ENCODE measurements around the gene IDH1.

Gene IDH1

DNA sequence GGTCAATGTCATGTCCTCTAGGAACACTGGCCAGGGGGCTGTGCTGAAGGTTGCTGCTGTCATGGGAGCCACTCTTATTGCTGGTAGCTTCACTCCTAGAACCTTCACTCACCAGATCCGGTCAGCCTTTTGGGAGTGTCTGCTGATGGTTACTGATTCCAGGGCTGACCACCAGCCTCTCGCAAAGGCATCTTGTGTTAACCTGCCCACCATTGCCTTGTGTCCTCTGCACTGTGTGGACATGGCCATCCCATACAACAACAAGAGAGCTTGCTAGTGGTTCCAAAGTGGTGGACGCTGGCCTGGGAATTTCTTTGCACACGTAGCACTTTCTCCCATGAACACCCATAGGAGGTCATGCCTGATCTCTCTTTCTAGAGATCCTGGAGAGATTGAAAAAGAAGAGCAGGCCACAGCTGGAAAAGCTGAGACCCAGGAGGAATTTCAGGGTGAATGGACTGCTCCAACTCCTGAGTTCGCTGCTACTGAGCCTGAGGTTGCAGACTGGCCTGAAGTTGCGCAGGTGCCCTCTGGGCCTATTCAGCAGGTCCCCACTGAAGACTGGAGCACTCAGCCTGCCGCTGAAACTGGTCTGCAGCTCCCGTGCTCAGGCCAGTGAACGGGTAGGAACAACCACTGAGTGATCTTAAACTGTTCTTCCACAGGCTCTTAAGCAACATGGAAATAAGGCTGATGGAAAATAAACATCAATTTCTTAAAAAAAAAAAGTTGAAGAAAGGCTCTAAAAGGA lies 46.4 kb downstream of the IDH1 start:
- DNase-seq, result no peak

GRCh38 chr2:208207769-208208168 lies 47.1 kb downstream of the IDH1 start:
- no peak for DNase-seq

DNA sequence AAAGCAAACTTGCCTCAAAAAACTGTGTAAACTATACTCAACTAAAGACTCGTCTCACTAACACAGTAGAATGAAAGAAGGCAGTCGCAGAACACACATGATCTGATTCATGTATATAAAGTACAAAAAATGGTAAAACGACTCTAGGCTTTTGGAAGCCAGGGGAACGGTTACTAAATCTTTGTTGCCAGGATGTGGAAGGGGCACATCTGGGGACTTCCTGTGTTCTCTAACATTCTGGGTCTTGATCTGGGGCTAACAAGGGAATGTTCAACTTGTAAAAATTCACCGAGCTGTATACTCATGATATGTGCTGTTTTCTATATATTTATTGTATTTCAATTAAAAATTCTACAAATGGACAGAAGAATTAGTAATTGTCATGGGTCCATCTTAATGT lies 50.7 kb downstream of the IDH1 start:
- no peak for DNase-seq

DNA sequence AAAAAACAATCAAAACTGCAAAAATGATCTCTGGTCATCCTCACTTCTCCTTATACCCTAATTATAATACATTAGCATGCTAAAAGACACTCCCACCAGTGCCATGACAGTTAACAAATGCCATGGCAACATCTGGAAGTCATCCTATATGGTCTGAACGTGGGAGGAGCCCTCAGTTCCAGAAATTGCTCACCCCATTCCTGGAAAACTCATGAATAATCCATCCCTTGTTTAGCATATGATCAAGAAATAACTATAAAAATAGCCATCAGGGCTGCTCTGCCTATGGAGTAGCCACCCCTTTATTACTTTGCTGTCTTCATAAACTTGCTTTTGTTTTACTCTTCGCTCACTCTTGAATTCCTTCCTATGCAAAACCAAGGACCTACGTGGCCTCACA lies 59.3 kb downstream of the IDH1 start:
- DNase-seq, result no peak

- DNase-seq, result no peak
Measured at GRCh38 chr2:208192611-208193236, 62.1 kb downstream of the IDH1 start.

DNA sequence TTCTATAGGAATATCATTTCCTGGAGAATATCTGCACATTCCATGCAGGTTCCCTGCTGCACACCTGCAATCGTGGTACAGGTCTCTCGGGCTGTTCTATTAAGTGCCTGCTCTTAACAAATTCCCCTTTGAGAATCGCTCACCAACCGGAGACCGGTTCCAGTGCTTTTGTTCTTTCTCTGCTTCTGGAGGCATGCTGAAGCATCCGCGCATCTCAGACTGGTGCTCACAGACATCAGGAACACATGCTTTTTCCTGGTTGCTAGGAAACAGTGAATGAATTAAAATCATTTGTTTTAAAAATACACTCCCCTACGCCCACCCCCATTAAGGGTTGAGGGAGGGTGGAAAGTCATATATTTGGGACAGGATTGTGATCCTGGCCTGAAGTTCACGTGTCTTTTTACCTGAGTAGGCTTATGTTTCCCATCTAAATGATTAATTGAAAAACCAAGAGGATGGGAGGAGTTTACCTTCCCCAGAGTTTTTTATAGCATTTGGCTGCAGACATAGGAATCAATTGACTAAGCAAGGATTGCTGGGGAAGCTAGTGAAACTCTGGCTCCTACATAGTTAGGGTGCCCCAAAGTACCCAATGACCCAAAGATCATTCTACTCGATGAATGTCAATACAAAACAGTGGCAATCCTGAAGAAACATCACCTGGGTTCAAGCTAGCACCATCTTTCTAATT lies 64.9 kb downstream of the IDH1 start, which contains the start of gene C2orf80:
Gene C2orf80, minus strand, starts transcription at position 221 of the 694 bp plus-strand sequence. CDS start 3,044 bp downstream, outside the sequence.
- no peak for DNase-seq

DNA sequence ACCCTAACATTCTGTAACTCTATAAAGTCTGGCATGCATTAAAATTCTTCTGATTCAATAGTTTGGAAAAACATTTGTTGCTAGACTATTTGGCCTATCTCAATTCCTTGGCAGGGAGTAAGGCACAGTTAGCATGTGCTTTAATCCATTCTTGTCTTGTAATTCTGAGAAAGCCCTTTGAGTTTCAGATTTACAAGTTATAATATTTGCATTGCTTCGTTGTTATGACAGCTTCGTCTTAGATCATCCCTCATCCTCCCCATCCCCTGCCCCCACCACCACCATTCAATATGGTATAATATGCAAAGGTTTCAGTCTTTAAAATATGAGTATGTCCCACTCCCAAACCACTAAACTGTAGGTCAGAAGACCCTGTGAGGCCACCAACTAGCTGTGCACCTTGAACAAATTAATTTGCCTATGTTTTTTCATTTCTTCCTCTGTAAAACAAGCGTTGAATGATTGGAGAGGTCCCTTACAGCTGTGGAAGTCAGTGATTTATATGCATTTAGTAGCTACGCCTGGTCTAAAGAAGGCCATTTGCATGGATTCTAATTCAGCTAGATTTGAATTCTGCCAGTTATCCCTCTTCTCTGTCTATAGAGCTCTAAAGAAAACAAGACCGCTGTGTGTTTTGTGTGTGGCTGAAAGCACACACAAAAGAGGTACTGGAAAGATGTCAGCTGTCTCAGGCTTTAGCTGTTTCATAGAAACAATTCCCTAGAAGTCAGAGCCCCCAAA lies 65.6 kb downstream of the IDH1 start:
- no peak for DNase-seq

GRCh38 chr2:208186893-208187292 lies 68.0 kb downstream of the IDH1 start:
- DNase-seq, result no peak

GRCh38 chr2:208186465-208186864 lies 68.4 kb downstream of the IDH1 start:
- no peak for DNase-seq
